ENCODE results near the gene NKD1.

NKD1 gene

GRCh38 chr16:50537533-50538290 is 10.5 kb upstream of the NKD1 start:
- H3K9me3 ChIP-seq (ENCODE audit: severe bottlenecking) = no peaks in the 10 kb centered on the region
- H3K36me3 ChIP-seq = no peaks in the 10 kb centered on the region
- no peak overlapping the region for H3K27ac ChIP-seq
- TF ChIP-seq, protein P1, sequence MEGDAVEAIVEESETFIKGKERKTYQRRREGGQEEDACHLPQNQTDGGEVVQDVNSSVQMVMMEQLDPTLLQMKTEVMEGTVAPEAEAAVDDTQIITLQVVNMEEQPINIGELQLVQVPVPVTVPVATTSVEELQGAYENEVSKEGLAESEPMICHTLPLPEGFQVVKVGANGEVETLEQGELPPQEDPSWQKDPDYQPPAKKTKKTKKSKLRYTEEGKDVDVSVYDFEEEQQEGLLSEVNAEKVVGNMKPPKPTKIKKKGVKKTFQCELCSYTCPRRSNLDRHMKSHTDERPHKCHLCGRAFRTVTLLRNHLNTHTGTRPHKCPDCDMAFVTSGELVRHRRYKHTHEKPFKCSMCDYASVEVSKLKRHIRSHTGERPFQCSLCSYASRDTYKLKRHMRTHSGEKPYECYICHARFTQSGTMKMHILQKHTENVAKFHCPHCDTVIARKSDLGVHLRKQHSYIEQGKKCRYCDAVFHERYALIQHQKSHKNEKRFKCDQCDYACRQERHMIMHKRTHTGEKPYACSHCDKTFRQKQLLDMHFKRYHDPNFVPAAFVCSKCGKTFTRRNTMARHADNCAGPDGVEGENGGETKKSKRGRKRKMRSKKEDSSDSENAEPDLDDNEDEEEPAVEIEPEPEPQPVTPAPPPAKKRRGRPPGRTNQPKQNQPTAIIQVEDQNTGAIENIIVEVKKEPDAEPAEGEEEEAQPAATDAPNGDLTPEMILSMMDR (IDR thresholded peaks at IDR 0.05; ENCODE audit: low read depth, low read length) = no peak
- no peak overlapping the region for H3K4me3 ChIP-seq (ENCODE audit: low read depth, low read length)
- H3K27me3 ChIP-seq (ENCODE audit: insufficient read depth, low read depth, severe bottlenecking) = no peaks in the 10 kb centered on the region
- DNase-seq = no peak

- H3K27ac ChIP-seq = no peak overlapping the region
- H3K36me3 ChIP-seq = no peaks in the 10 kb centered on the region
- no peak for DNase-seq
- TF ChIP-seq, protein P1 (IDR thresholded peaks at IDR 0.05; ENCODE audit: low read depth, low read length) = no peak
- H3K9me3 ChIP-seq (ENCODE audit: severe bottlenecking) = no peaks in the 10 kb centered on the region
- no peaks in the 10 kb centered on the region for H3K27me3 ChIP-seq (ENCODE audit: insufficient read depth, low read depth, severe bottlenecking)
- H3K4me3 ChIP-seq (ENCODE audit: low read depth, low read length) = no peak overlapping the region
Measured at GRCh38 chr16:50538411-50539052, 9.7 kb upstream of the NKD1 start.

DNA sequence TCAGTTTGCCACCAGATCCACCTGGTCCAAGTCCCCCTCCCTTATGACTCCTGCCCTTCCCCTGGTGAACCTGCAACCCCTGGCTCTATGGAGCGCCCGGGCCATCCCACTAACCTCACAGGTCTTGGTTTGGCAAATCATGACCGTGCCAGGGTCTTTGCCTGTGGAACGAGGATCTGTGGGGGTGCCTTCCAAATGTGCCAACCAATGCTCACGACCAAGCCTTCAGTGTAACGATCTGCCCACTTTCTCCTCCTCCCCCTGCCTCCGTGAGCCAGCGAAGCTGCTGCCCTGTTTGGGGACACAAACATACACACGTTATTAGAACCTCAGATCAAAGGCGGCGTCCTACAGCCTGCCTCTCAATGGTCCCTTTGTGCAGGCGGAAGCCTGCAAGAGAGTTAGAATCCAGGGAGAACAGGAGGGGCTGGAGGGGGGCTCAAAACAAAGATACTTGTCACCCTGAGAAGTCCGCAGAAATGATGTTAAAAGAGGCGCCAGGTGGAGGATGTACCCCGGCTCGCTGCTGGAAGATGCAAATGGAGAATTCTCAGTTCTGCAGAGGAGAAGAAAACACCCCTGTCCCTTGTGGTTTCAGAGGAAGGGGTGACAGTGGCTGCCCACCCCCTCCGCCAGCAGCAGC is 9.0 kb upstream of the NKD1 start:
- no peak overlapping the region for H3K27ac ChIP-seq
- H3K36me3 ChIP-seq = no peaks in the 10 kb centered on the region
- TF ChIP-seq, protein P1 (IDR thresholded peaks at IDR 0.05; ENCODE audit: low read depth, low read length) = no peak
- H3K9me3 ChIP-seq (ENCODE audit: severe bottlenecking) = no peaks in the 10 kb centered on the region
- no peak overlapping the region for H3K4me3 ChIP-seq (ENCODE audit: low read depth, low read length)
- no peaks in the 10 kb centered on the region for H3K27me3 ChIP-seq (ENCODE audit: insufficient read depth, low read depth, severe bottlenecking)
- no peak for DNase-seq

DNA sequence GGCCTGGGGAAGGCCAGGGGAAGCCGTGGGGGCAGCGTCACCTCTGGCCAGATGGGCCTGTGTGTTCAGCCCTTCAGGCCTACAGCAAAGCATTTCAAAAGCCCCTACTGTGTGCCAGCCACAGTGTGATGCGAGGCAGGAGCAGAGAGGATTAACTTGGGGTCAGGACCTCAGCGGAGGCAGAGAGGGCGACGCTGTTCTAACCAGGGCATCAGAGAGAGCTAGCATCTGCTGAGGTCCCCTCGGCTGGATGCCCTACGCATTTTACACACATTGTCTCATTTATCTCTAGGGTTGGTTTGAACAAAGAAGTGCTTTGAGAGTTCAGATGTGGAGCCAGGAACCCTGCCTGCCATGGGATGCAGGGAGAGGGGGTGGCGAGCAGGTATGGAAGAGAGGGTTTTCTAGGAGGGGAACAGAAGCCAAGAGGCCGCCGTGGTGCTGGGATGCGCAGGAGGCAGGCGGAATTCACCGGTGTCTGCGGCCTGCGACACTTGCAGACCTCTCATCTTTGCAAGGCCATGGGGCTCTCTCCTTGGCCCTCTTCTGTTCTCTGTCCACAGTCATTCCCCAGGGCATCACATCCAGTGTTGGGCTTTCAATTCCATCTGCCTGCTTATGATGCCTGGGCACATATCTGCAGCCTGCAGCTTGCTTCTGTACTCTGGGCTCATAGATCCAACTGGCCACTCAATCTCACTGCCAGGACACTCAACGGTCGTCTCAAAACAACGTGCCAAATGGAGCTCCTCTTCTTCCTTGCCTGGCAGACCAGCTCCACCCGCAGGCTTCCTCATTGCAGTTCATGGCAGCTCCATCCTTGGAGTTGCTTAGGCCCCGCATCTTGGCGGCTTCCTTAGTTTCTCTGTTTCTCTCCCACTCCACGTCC is 8.1 kb upstream of the NKD1 start:
- no peaks in the 10 kb centered on the region for H3K9me3 ChIP-seq (ENCODE audit: severe bottlenecking)
- peak; percentile 47 for DNase-seq
- no peak overlapping the region for H3K4me3 ChIP-seq (ENCODE audit: low read depth, low read length)
- no peak overlapping the region for H3K27ac ChIP-seq
- TF ChIP-seq, protein P1 (IDR thresholded peaks at IDR 0.05; ENCODE audit: low read depth, low read length) = peak; percentile 62
- H3K27me3 ChIP-seq (ENCODE audit: insufficient read depth, low read depth, severe bottlenecking) = no peaks in the 10 kb centered on the region
- no peaks in the 10 kb centered on the region for H3K36me3 ChIP-seq

GRCh38 chr16:50540711-50541007 is 7.5 kb upstream of the NKD1 start:
- H3K27ac ChIP-seq = no peak overlapping the region
- no peaks in the 10 kb centered on the region for H3K27me3 ChIP-seq (ENCODE audit: insufficient read depth, low read depth, severe bottlenecking)
- DNase-seq = no peak
- no peaks in the 10 kb centered on the region for H3K36me3 ChIP-seq
- TF ChIP-seq, protein P1 (IDR thresholded peaks at IDR 0.05; ENCODE audit: low read depth, low read length) = no peak
- no peaks in the 10 kb centered on the region for H3K9me3 ChIP-seq (ENCODE audit: severe bottlenecking)
- no peak overlapping the region for H3K4me3 ChIP-seq (ENCODE audit: low read depth, low read length)

All from WERI-Rb-1 (cell line).